NB4 (cell line): ENCODE data around the gene TOM1L1.

Experiments used
- MYC ChIP-seq: IDR thresholded peaks from 2 replicates; pipeline ENCODE4 v1.6.1; 2011; ENCODE audit warnings: low read depth, low read length
- POLR2A ChIP-seq: IDR thresholded peaks from 2 replicates; pipeline ENCODE4 v1.6.1; 2011; ENCODE audit warnings: mild to moderate bottlenecking; ENCODE audit not compliant: insufficient read length; ENCODE audit errors: extremely low read depth
- TF ChIP-seq, protein P1 (sequence below): IDR thresholded peaks from one replicate; pipeline ENCODE4 v1.5.1; 2012; ENCODE audit warnings: low read depth, low read length
- TF ChIP-seq, protein P2 (sequence below): IDR thresholded peaks from 2 replicates; pipeline ENCODE4 v1.6.1; 2011; ENCODE audit warnings: low read depth, low read length

DNA sequence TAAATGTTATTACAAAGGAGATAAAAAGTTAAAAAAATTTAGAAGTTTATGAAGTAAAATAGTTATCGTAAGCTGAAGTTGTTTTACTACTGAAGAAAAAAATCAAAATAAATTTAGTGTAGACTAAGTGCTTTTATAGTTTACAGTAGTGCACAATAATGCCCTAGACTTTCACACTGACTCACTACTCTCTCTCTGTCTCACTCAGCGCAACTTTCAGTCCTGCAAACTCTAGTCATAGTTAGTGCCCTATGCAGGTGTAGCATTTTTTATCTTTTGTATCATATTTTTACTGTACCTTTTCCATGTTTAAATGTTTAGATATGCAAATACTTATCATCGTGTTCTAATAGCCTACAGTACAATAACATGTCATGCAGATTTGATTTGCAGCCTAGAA lies 17.7 kb upstream of the TOM1L1 start:
- TF ChIP-seq POLR2A (no peak), MYC (no peak)
- TF ChIP-seq, protein P1, sequence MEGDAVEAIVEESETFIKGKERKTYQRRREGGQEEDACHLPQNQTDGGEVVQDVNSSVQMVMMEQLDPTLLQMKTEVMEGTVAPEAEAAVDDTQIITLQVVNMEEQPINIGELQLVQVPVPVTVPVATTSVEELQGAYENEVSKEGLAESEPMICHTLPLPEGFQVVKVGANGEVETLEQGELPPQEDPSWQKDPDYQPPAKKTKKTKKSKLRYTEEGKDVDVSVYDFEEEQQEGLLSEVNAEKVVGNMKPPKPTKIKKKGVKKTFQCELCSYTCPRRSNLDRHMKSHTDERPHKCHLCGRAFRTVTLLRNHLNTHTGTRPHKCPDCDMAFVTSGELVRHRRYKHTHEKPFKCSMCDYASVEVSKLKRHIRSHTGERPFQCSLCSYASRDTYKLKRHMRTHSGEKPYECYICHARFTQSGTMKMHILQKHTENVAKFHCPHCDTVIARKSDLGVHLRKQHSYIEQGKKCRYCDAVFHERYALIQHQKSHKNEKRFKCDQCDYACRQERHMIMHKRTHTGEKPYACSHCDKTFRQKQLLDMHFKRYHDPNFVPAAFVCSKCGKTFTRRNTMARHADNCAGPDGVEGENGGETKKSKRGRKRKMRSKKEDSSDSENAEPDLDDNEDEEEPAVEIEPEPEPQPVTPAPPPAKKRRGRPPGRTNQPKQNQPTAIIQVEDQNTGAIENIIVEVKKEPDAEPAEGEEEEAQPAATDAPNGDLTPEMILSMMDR, result no peak
- TF ChIP-seq, protein P2, sequence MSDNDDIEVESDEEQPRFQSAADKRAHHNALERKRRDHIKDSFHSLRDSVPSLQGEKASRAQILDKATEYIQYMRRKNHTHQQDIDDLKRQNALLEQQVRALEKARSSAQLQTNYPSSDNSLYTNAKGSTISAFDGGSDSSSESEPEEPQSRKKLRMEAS, result no peak
